ENCODE results near the gene RNF166. TPM values are rescaled to one million over a fixed set of nuclear protein-coding genes. Genes with fewer than 3 reads are reported as not detected.

The RNF166 gene
- total RNA-seq, 2 donors from 2014 or later = 24.2 to 27.2 TPM

DNA sequence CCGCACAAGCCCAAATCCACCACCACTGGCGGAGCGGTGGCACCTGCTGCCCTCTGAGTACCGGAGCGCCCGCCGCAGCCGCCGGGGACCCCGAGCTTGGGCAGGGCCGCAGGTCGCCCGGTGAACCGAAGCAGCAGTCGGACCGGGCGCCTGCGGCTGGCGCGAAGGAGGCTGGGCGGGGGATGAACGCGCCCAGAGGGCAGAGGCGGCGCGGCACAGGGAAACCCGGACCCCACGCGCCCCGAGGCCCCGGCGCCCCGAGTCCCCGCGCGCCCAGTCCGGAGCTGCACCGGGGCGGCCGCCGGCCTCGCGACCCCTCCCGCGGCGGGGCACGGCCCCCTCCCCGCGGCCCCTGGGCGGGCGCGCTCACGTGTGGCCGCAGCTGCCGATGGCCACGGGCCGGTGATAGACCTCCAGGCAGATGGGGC, 393 bp downstream of the RNF166 start:
- Mint-ChIP-seq H3K4me3 (peak overlapping the region; percentile 76), H3K36me3 (ENCODE audit: low read depth) (no peaks in the 10 kb centered on the region), H3K27me3 (ENCODE audit: insufficient read depth) (no peaks in the 10 kb centered on the region), H3K4me1 (peaks cover 13% of the 10 kb centered on the region), H3K27ac (peak overlapping the region; percentile 86), H3K9me3 (no peaks in the 10 kb centered on the region)
- WGBS, 2 experiments (ENCODE audit: insufficient coverage in 1 of 2, insufficient read length in 1 of 2) = 0 to 1% methylated on average over 13 to 57 of the region's 57 CpGs
- DNase-seq = no peak
- Histone ChIP-seq H3K9me3 (ENCODE audit: control insufficient read depth, low read length) (no peaks in the 10 kb centered on the region), H3K27me3 (ENCODE audit: control insufficient read depth, insufficient read depth, low read length, poor library complexity, severe bottlenecking) (no peaks in the 10 kb centered on the region), H3K4me3 (ENCODE audit: low read length) (peak overlapping the region; percentile 98), H3K36me3 (ENCODE audit: control insufficient read depth, insufficient read depth, low read length) (no peaks in the 10 kb centered on the region), H3K27ac (ENCODE audit: low read depth, low read length) (no peak overlapping the region), H3K9ac (ENCODE audit: extremely low read depth, low read length, poor library complexity, severe bottlenecking) (peak overlapping the region; percentile 76), H3K4me1 (ENCODE audit: control insufficient read depth, insufficient read depth, low read length) (peaks cover 6% of the 10 kb centered on the region)
- TF ChIP-seq, protein P1, sequence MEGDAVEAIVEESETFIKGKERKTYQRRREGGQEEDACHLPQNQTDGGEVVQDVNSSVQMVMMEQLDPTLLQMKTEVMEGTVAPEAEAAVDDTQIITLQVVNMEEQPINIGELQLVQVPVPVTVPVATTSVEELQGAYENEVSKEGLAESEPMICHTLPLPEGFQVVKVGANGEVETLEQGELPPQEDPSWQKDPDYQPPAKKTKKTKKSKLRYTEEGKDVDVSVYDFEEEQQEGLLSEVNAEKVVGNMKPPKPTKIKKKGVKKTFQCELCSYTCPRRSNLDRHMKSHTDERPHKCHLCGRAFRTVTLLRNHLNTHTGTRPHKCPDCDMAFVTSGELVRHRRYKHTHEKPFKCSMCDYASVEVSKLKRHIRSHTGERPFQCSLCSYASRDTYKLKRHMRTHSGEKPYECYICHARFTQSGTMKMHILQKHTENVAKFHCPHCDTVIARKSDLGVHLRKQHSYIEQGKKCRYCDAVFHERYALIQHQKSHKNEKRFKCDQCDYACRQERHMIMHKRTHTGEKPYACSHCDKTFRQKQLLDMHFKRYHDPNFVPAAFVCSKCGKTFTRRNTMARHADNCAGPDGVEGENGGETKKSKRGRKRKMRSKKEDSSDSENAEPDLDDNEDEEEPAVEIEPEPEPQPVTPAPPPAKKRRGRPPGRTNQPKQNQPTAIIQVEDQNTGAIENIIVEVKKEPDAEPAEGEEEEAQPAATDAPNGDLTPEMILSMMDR (conservative IDR thresholded peaks at IDR 0.05) = no peak

DNA sequence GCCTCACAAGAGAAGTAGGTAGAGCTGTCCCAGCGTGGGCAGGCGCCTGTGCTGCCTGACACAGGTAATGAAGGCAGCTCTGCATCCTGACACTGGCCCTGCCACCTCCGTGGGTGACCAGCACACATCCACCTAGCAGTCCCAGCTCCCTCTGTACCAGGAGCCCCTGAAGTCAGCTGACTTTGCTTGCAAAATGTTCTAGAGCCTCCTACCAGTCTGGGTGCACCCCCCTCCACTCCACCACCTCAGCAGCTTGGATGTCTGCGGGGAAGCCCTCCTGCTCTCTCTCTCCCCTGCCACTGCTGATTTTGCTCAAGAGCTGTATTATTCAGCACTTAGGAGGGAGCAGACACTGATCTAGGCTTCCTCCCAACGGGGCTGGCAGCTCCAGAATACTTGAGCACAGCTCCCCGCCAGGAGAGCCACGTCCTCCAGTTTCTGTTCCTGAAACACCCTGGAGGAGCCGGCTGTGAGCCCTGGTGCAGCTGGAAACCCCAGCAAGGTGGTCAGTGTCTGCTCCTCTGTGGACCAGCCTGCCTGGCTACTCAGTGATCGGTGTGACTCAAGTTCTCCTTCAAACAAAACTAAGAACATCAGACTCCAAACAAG, 1.0 kb downstream of the RNF166 start:
- Histone ChIP-seq H3K9me3 (ENCODE audit: control insufficient read depth, low read length) (no peaks in the 10 kb centered on the region), H3K4me3 (ENCODE audit: low read length) (peak overlapping the region; percentile 86), H3K4me1 (ENCODE audit: control insufficient read depth, insufficient read depth, low read length) (peaks cover 6% of the 10 kb centered on the region), H3K27ac (ENCODE audit: low read depth, low read length) (no peak overlapping the region), H3K36me3 (ENCODE audit: control insufficient read depth, insufficient read depth, low read length) (no peaks in the 10 kb centered on the region), H3K27me3 (ENCODE audit: control insufficient read depth, insufficient read depth, low read length, poor library complexity, severe bottlenecking) (no peaks in the 10 kb centered on the region), H3K9ac (ENCODE audit: extremely low read depth, low read length, poor library complexity, severe bottlenecking) (peak overlapping the region; percentile 62)
- H3K27me3 Mint-ChIP-seq (ENCODE audit: insufficient read depth) = no peaks in the 10 kb centered on the region
- peaks cover 13% of the 10 kb centered on the region for H3K4me1 Mint-ChIP-seq
- no peaks in the 10 kb centered on the region for H3K36me3 Mint-ChIP-seq (ENCODE audit: low read depth)
- no peaks in the 10 kb centered on the region for H3K9me3 Mint-ChIP-seq
- peak overlapping the region; percentile 76 for H3K4me3 Mint-ChIP-seq
- TF ChIP-seq, protein P1 (conservative IDR thresholded peaks at IDR 0.05) = no peak
- WGBS, 2 experiments (ENCODE audit: insufficient coverage in 1 of 2, insufficient read length in 1 of 2) = 47 to 62% methylated on average over 7 to 9 of the region's 9 CpGs
- peak overlapping the region; percentile 86 for H3K27ac Mint-ChIP-seq
- no peak for DNase-seq

DNA sequence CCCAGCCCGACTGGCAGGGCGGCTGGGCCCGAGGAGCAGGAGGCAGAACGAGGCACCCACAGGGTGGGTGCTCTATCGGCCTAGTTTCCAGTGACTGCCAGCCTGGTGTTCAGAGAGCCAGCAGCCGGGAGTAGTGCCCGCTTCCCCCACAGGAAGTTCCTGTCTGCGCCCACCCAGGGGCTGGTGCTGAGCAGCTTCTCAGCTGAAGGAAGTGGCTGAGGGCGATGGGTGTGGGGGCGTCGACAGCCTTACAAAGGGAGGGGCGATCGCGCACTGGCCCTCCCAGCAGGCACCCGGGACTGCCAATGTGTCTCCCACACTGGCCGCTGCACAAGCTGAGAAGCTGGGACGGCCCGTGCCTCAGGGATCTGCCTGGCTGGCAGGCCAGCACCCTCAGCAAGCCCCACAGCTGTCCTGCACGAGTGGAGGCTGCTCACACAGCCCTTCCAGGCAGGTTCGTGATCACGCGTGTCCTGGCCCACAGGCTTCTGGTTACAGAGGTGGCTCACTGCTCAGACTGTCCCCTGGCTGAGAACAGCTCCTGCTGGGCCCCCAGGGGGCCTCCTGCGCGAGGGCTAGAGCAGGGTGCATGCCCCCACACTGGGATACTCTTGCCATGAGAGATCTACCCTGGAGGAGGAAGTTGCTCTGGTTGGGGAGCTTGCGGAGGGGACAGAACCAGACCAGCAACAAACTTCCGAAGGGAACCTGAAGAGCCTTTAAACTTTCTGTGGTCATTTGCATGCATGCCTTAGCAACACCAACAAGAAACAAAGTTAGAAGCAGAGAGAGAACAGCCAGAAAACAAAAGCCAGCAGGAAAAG, 2.5 kb downstream of the RNF166 start:
- TF ChIP-seq, protein P1 (conservative IDR thresholded peaks at IDR 0.05) = no peak
- Mint-ChIP-seq H3K4me1 (peaks cover 13% of the 10 kb centered on the region), H3K9me3 (no peaks in the 10 kb centered on the region), H3K27ac (no peak overlapping the region), H3K4me3 (peak overlapping the region; percentile 76), H3K36me3 (ENCODE audit: low read depth) (no peaks in the 10 kb centered on the region), H3K27me3 (ENCODE audit: insufficient read depth) (no peaks in the 10 kb centered on the region)
- H3K36me3 ChIP-seq (ENCODE audit: control insufficient read depth, insufficient read depth, low read length) = no peaks in the 10 kb centered on the region
- H3K27me3 ChIP-seq (ENCODE audit: control insufficient read depth, insufficient read depth, low read length, poor library complexity, severe bottlenecking) = no peaks in the 10 kb centered on the region
- H3K4me1 ChIP-seq (ENCODE audit: control insufficient read depth, insufficient read depth, low read length) = peaks cover 6% of the 10 kb centered on the region
- no peak overlapping the region for H3K9ac ChIP-seq (ENCODE audit: extremely low read depth, low read length, poor library complexity, severe bottlenecking)
- no peak overlapping the region for H3K27ac ChIP-seq (ENCODE audit: low read depth, low read length)
- no peak for DNase-seq
- WGBS, 2 experiments (ENCODE audit: insufficient coverage in 1 of 2, insufficient read length in 1 of 2) = 90 to 92% methylated on average over 21 to 26 of the region's 26 CpGs
- H3K9me3 ChIP-seq (ENCODE audit: control insufficient read depth, low read length) = no peaks in the 10 kb centered on the region
- no peak overlapping the region for H3K4me3 ChIP-seq (ENCODE audit: low read length)

Data from endodermal cell (in vitro differentiated cells).